ENCODE results near the gene UBR4.
"Not testable (repeated sequence)": the region's sequence is repeated elsewhere in the genome, so short reads cannot be mapped to it uniquely, and the experiment has no call there.

UBR4 gene

DNA sequence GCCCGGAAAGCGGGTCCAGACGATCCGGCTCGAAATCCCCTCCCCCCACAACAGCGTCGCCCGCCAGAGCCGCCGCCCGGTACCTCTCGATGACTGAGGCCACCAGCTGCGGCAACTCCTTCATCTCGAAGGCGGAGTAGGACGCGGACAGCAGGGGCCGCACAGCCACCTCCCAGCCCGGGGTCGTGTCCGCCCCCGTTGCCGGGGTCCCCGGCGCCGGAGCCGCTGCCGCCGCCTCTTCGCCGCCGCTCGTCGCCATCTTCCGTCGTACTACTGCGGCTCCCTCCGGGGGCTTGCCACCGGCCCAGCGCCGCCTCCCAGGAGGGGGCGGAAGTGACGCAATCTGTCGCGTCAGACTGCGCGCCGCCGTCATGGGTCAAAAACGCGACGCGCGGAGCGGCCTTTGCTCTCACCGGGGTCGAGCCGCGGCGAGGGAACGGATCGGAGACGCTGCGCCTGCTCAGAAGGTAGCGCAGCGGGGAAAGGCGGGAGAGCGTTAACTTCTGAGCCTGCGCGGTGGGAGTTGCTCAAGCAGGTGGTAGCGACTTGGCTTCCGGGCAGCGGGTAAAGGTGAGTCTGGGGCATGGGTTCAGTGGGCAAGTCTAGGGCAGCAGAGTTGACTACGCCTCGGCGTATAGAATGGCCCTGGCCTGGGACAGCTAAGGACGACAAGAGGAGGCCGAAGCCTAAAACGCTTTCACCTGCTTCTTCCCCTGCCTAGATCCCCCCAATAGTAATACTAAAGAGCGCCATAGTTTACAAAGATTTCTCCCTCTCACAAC is at the start of gene UBR4:
UBR4 (minus strand) TSS at position 277 of the 782 bp plus-strand sequence; CDS start at position 259, 18 bp downstream.
- DNase-seq (ENCODE audit: low spot score): peak; percentile 97

DNA sequence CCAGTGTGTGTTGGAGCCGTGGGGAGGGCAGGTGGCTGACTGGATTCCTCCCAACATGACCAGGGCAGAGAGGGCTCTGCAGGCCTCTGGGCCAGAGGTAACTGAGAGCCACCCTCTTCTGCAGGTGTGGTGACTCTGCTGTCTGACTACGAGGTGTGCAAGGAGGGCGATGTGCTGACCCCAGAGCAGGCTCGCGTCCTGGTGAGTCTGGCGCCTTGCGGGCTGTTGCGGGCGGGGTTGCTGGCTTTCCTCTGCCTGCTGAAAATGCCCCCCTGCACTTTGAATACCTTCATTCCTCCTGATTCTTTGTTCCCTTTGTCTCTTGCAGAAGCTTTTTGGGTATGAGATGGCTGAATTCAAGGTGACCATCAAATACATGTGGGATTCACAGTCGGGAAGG is 48.3 kb upstream of the UBR4 start:
- no peak for DNase-seq (ENCODE audit: low spot score)

- no peak for DNase-seq (ENCODE audit: low spot score)
Observed at GRCh38 chr1:19257178-19257914, 47.3 kb upstream of the UBR4 start.

DNA sequence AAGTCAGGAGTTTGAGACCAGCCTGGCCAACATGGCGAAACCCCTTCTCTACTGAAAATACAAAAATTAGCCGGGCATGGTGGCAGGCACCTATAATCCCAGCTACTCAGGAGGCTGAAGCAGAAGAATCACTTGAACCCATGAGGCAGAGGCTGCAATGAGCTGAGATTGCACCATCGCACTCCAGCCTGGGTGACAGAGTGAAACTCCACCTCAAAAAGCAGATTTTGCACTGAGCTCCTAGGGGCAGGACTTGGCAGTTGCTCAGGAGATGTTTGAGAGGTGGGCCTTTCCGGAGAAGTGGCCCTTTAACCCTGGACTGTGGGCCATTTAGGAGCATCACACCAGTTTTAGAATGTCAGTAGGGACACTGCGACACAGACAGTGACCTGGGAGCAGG is 46.2 kb upstream of the UBR4 start:
- not testable (repeated sequence) for DNase-seq (ENCODE audit: low spot score)

DNA sequence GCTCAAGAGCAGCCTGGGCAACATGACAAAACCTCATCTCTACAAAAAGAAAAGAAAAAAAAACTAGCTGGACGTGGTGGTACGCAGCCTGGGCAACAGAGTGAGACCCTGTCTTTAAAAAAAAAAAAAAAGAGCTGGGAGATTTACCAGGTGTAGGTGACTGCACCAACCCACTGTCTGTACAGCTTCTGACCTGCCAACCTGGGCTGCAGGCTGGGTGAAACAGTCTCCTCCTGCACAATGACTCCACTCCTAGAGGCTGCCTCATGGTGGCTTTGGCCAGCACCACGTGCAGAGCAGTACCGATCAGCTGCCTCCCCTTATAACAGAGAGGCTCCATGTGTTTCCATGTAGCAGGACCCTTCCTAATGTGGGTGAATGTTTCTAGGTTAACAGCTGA is 45.2 kb upstream of the UBR4 start:
- DNase-seq (ENCODE audit: low spot score): no peak

- DNase-seq (ENCODE audit: low spot score): no peak
Observed at GRCh38 chr1:19254416-19254815, 44.4 kb upstream of the UBR4 start.

DNA sequence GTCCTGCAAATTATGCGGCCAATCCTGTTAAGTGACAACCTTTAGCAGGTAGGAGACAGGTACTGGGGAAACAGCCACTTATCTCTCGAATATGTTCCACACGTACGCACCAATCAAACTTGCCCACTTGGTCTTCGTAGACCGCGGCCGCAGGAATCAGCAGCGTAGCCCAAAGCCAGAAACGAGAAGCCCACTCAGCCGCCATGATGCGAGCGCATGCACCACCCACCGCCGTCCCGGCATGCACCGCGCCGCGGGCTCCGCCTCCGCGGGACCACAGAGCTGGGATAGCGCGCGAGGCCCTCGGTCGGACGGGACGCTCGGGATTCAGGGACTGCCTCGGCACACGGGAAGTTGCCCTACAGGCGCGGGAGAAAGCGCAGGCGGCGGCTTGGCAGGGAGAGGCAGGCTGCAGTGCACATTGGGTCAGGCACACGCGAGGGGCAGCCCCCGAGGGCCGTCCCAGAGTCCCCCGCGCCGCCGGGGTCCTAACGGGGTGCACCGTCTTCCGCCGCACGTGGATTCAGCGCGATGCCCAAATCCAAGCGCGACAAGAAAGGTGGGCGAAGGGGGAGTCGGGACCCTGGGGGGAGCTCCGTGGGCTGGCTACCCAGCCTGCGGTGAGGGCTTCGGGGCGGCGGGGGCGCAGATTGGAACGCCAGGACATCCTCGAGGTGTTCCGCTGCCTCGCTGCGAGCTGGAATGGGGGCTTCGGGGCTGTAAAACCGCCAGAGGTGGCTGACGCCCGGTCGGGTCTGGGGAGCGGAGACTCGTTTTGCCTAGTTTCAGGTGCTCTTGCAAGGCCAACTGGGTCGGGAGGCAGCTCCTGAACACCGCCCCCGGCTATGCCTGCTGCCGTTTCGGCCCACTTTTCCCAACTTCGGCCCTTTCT is 41.5 kb upstream of the UBR4 start, which contains the start of the genes EMC1 and MRTO4:
EMC1 (minus strand) TSS at position 220 of the 892 bp plus-strand sequence; CDS start at position 205, 15 bp downstream.
MRTO4 (plus strand) TSS at position 501 of the 892 bp plus-strand sequence; CDS start at position 532, 31 bp downstream.
- peak; percentile 96 for DNase-seq (ENCODE audit: low spot score)

- DNase-seq (ENCODE audit: low spot score): no peak
Observed at GRCh38 chr1:19250629-19251304, 40.7 kb upstream of the UBR4 start.

GRCh38 chr1:19240673-19241538 is 30.8 kb upstream of the UBR4 start:
- peak; percentile 94 for DNase-seq (ENCODE audit: low spot score)

DNA sequence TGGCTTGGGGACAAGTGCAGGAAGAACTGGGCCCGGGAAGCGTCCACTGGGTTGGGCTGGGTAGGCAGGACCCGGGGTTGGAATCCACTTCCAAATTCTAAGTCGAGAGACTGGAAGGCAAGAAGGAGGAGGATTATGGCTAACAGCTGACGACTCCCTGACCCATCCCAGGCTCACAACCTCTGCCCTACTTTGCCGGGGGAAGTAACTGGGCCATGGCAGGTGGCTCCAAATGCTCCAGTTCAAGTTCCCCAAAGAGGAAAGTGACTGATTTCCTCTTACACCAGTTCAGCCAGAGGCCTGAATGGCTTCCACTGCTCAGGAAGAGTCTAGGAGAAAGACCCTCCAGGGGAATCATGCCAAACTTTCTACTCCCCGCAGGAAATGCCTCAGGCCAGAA is 29.8 kb upstream of the UBR4 start:
- DNase-seq (ENCODE audit: low spot score): no peak

DNA sequence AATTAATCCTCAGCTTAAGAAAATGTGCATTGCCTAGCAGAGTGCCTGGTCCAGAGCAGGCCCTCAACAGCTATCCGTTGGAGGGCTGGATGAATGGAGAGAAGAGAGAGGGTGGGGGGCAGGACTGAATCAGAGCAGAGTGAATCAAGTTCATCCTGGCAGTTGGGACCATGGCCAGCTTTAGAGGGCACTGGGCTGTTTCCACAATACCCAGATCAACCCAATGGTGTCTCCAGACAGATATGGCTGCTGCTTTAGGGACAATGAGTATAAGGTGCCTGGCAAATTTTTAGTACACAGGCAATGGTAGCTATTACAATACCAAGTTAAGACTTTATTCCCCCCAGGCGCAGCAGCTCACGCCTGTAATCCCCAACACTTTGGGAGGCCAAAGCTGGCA is 24.2 kb upstream of the UBR4 start:
- no peak for DNase-seq (ENCODE audit: low spot score)

- DNase-seq (ENCODE audit: low spot score): peak; percentile 42
Observed at GRCh38 chr1:19232524-19232846, 22.4 kb upstream of the UBR4 start.

- DNase-seq (ENCODE audit: low spot score): not testable (repeated sequence)
Observed at GRCh38 chr1:19231736-19232523, 21.9 kb upstream of the UBR4 start.

DNA sequence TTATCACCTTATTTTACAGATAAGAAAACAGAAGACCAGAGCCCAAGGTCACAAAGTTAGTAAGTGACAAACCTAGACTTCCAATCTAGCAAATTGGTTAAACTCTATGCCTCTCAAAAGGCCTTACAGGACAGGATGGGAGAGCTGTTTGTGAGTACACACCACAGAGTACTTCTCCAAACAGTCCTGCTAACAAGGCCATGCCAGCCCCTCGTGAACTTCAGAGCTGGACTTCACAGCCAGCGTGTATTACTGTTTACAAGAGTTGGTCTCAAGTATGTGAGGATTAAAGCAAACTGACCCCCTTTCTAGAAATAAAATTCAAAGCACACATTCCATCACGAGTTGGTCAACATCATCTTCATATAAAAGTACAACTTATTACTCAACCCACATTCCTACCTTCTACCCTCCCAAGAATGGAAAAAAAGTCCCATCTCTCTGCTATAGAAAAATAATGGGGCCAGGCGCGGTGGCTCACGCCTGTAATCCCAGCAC is 19.8 kb upstream of the UBR4 start:
- no peak for DNase-seq (ENCODE audit: low spot score)

DNA sequence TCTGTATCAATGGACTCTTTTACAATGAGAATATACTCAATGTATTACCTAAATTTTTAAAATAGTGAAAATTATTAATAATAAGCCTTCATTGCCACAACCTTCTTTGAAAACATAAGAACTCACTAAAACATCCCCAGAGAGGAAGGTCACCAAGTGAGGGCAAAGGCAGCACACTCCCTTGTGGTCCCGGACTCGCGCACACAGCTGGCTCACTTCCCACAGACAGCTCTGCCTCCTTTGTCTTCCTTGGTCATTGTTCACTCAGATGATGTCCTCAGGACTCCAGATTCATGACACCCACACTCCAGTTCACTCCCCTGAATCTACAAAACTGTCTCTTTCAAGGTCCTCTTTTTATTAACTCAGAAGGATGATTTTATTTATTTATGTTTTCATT is 19.2 kb upstream of the UBR4 start:
- no peak for DNase-seq (ENCODE audit: low spot score)

DNA sequence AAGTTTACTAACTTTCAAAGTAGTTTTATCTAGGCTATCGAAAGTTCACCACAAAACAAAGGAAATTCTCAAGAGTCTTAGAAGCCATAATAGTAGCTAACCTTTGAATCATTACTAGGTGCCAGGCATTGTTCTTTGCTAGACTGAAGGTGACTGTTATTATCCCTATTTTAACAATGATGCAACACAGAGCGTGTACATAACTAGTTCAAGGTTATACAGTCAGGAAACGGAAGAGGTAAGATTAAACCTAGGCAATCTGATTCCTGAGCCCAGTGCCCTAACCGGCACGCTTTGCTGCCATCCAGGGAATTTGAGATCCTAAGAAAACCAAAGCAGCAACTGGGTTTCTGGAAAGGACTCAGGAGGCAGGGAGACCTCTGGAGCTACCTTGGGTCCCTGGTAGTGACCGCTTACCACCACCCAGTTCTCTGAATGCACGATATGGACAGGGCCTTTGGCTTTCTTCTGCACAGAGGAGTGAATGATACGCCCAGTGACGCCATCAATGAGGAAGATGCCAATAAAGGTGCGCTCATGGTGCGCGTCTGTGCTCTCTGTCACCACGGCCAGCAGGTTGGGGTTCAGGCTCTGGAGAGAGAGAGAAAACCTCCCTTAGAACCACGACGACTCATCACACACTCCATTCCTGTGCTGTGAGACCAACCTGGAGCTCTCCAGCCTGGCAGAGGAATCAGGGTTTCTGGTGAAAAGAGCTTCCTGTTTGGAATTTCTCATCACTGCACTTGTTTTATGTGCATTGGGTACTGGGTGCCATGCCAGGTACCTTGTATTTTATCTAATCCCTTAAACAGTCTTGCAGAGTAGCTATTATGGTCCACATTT is 13.1 kb upstream of the UBR4 start:
- DNase-seq (ENCODE audit: low spot score): no peak

DNA sequence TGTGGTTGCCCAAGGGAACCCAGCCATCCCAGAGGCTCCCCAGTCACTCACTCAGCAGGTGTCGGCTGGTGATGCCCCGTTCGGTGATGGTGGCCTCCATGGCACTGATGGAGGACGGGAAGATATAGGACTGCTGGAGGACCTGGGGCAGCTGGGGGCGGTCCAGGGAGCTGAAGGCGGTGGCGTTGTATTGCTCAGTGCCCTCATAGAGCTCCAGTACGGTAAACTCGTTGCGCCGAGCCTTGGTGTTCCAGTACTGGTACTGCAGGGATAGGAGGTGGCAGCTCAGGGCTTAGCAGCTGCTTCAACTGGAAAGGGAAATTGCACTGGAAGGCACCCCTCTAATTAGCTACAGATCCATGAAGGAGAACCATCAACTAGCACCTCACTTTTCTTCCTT is 12.5 kb upstream of the UBR4 start:
- no peak for DNase-seq (ENCODE audit: low spot score)

DNA sequence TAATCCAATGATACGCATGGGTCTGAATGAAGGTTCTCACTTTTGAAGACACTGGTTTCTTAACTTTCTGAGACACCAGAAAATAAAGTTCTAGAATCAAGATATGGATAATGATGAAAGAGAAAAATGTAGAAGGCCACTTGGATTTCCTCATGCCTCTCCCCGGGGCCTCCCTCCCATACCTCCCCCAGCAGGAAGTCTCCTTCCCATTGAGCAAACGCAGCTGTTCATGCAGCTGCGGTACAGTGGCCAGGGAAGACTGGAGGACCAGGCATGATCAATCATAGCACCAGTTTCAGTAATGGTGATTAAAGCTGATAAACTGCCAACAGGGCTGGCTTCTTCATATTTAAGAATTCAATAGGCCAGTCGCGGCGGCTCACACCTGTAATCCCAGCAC is 10.9 kb upstream of the UBR4 start:
- no peak for DNase-seq (ENCODE audit: low spot score)

All from AG20443 (cell line).